Fibroblast of villous mesenchyme (primary cell): ENCODE measurements around the gene NOTUM. TPM values are rescaled to one million over a fixed set of nuclear protein-coding genes. Genes with fewer than 3 reads are reported as not detected.

ENCODE experiments used
- DNase-seq: peaks from one replicate; pipeline ENCODE4 v3.0.0-alpha.2; 2010; ENCODE audit warnings: low read depth
- H3K4me3 ChIP-seq: 2 replicates; pipeline ENCODE4 v1.5.1; 2011; ENCODE audit warnings: low read depth, mild to moderate bottlenecking, low read length
- total RNA-seq: library from RNA; depleted of rRNA; stranded (reverse); fragments of >200 nt; gene quantifications from 2 replicates; pipeline ENCODE4 v1.2.3, GENCODE V29; 2012
- TF ChIP-seq, protein P1 (sequence below): IDR thresholded peaks from 2 replicates; pipeline ENCODE4 v1.5.1; 2012; ENCODE audit warnings: low read depth, mild to moderate bottlenecking, low read length; ENCODE audit not compliant: insufficient read depth

The NOTUM gene
- total RNA-seq, 1 donor: under 0.01 TPM

DNA sequence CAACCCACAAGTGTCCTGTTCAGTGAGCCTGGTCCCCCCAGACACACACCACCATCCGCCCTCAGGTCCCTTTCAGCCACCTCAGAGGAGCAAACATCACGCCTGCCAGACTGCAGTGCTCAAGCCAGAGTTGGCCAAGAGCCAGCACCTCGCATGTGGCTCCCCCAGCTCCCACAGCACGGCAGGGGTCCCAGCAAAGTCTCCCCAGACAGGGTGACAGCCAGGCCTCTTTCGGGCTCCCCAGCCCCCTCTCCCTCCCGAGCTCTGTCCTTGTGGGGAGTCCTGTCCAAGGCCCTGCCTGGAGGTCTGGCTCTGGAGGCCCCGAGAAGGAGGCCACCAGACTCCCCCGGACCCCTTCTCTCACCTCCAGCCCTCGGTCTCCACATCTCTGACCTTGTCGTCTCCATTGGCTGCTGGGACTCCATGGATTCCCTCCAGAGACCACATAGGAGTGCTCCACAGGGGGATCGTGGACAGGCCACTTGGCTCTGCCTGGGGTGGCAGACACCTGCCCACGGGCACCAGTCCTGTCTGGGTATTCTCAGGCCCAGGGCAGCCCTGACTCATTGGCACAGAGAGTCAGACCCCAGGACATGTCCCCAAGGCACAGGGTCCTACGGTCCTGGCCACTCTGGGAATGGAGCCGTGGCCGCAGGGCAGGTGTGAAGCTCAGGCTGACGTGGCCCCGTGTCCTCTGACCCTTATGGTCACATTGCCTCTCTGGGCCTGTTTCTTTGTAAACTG, 12.2 kb downstream of the NOTUM start:
- H3K4me3 ChIP-seq: no peak overlapping the region
- TF ChIP-seq, protein P1, sequence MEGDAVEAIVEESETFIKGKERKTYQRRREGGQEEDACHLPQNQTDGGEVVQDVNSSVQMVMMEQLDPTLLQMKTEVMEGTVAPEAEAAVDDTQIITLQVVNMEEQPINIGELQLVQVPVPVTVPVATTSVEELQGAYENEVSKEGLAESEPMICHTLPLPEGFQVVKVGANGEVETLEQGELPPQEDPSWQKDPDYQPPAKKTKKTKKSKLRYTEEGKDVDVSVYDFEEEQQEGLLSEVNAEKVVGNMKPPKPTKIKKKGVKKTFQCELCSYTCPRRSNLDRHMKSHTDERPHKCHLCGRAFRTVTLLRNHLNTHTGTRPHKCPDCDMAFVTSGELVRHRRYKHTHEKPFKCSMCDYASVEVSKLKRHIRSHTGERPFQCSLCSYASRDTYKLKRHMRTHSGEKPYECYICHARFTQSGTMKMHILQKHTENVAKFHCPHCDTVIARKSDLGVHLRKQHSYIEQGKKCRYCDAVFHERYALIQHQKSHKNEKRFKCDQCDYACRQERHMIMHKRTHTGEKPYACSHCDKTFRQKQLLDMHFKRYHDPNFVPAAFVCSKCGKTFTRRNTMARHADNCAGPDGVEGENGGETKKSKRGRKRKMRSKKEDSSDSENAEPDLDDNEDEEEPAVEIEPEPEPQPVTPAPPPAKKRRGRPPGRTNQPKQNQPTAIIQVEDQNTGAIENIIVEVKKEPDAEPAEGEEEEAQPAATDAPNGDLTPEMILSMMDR: no peak
- DNase-seq: no peak

DNA sequence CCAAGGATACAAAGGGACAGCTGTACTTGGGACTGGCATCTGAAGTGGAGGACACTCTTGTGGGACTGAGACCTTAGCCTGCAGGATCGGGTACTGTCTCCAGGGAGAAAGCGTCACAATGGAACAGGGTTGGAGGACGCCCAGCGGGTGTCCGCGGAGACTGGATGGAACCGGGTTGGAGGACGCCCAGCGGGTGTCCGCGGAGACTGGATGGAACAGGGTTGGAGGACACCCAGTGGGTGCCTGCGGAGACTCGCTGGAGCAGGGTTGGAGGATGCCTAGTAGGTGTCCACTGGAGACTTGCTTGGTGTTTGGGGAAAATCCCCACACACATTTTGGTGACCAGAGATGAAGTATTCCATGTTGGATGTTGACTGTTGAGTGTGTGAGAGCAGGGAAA, 13.8 kb downstream of the NOTUM start, which contains the start of gene MYADML2:
Gene MYADML2 (minus strand): TSS at position 45 of the 400 bp plus-strand sequence. CDS start 5,492 bp downstream, outside the sequence.
- TF ChIP-seq, protein P1: no peak
- H3K4me3 ChIP-seq: no peak within 1 kb of the TSS
- no peak for DNase-seq

DNA sequence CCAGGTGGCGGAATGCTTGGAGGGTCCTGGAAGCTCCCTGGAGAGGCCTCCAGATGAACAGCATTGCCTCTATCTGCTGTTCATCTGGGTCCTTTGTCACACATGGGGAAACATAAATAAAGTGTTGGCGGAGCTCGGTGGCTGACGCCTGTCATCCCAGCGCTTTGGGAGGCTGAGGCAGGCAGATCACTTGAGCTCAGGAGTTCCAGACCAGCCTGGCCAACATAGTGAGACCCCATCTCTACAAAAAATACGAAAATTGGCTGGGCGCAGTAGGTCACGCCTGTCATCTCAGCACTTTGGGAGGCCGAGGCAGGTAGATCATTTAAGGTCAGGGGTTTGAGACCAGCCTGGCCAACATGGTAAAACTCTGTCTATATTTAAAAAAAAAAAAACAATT, 16.1 kb downstream of the NOTUM start:
- TF ChIP-seq, protein P1: no peak
- H3K4me3 ChIP-seq: no peak overlapping the region
- DNase-seq: no peak

DNA sequence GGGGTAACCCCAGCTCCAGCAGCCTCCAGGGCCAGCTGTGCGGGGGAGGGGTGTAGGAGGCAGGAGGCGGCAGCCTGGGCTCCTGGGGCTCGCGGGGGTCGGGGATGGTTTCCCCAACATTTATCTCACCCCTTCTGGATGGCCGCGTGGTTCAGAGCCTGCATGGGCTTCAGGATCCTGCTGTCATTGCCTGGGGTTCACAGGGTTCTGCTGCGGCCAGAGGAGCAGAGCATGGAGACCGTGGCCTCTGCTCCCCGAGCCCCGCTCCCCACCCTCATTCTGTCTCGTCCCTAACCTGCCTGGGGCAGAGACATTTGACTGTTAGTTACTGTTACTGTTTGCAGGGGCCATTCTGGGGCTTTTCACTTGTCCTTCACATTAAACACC, 18.8 kb downstream of the NOTUM start:
- TF ChIP-seq, protein P1: no peak
- no peak overlapping the region for H3K4me3 ChIP-seq
- DNase-seq: no peak

DNA sequence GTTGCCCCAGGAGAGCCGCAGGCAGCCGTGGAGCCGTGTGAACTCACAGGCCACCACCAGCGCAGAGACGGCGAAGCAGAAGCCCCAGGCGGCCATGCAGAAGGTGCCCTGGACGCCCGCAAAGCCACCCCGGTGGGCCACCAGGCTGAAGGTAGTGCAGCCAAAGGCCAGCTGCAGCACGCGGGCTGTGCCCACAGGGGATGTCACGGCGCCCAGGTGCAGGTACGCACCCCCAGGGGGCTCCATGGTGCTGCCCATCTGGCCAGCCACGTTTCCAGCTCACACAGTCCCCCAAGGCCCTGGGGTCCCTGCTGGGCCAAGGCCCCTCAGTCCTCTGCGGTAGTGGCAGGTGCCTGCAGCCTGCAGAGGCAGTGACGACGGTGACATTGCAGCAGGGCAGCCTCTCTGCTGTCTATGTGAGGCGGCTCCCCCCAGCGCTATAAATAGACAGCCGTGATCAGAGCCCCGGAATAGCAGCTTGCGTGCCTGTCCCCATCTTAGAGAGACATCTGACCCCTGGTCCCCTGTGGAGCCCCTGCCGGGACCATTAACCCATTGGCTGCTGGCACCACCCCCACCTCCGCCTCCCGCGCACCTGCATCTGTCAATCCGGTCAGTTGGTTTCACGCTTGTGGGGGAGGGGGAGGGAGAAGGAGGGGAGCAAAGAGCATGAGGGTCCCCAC, 19.4 kb downstream of the NOTUM start:
- DNase-seq: no peak
- H3K4me3 ChIP-seq: no peak overlapping the region
- TF ChIP-seq, protein P1: no peak

DNA sequence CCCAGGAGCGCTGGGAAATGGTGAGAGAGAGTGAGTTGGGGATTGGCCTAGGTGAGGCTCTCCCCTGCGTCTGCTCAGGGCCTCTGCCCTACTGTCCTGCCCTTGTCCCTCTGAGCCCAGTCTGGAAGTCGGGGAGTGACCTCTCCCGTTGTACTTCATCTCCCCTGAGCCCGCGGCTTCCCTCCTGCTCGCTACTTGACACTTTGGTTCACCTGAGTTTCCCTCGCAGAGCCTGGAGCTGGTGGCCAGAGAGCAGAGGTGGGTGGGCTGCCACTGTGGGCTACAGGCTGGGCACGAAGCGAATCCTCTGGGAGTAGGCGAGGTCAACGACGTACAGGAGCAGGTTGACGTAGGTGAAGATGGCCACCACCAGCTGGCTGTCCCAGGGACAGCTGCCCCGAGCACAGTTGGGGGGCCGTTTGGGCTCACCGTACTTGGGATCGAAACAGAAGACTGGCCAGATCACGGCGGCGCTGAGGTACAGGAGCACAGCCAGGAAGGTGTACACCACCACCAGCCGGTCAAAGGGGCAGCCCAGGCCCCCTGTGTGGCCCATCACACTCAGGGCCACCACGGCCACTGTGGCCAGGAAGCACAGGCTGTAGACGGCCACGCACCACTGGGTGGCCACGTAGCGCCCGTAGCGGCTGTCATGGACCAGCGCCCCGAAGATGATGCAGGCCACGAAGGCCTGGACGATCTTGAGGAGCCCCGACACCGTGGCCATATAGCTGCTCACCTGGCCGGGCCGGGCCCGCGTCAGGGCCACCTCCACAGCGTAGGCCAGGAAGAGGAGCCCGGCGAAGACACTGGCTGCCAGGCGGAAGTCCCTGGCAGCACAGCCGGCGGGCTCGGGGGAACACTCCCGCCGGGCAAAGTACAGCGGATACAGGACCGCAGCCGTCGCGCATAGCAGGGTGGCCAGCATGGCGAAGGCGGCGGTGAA, 20.2 kb downstream of the NOTUM start:
- TF ChIP-seq, protein P1: no peak
- no peak for DNase-seq
- H3K4me3 ChIP-seq: no peak overlapping the region
